HG02943 (cell line): ENCODE data around the gene RBMY1B.
"Not testable (repeated sequence)": the region's sequence is repeated elsewhere in the genome, so short reads cannot be mapped to it uniquely, and the experiment has no call there.

Experiments used
- ATAC-seq: cut with Tn5 transposase; IDR thresholded peaks from one replicate; pipeline ENCODE4 v1.9.1; 2021; ENCODE audit warnings: mild to moderate bottlenecking, low read depth, moderate library complexity; ENCODE audit not compliant: unreplicated experiment

Gene RBMY1B

GRCh38 chrY:21511038-21511437 is at the start of gene RBMY1B:
TSS of gene RBMY1B (plus strand) at chrY:21511338. CDS start at chrY:21513351, 2,013 bp downstream.
- not testable (repeated sequence) for ATAC-seq

- ATAC-seq, result not testable (repeated sequence)
Observed at GRCh38 chrY:21462915-21463314, 48.2 kb upstream of the RBMY1B start.

- no peak for ATAC-seq
Observed at GRCh38 chrY:21482967-21483366, 28.2 kb upstream of the RBMY1B start.

GRCh38 chrY:21534579-21534978 is 23.4 kb downstream of the RBMY1B start, which contains the start of gene RBMY1A1:
TSS of gene RBMY1A1 (plus strand) at chrY:21534879. CDS start at chrY:21536892, 2,013 bp downstream.
- ATAC-seq, result not testable (repeated sequence)

GRCh38 chrY:21559316-21559984 is 48.3 kb downstream of the RBMY1B start:
- not testable (repeated sequence) for ATAC-seq
